Prostate gland (tissue), 2 donors: ENCODE results near the gene TRIM67.

Experiments
- CTCF ChIP-seq, 4 experiments: fragments of 200-600 bp in 2 of 4; fragments of 450-650 bp in 2 of 4; sonication (generic) in 2 of 4; IDR thresholded peaks; 1 replicate in 3 of 4; 2 replicates in 1 of 4; pipeline ENCODE4 v1.5.1; 2016 to 2019; ENCODE audit warnings: antibody characterized with exemption in 4 of 4, mild to moderate bottlenecking in 2 of 4, moderate library complexity in 2 of 4
- POLR2A ChIP-seq: fragments of 450-650 bp; IDR thresholded peaks from one replicate; pipeline ENCODE4 v1.6.1; 2016; ENCODE audit warnings: antibody characterized with exemption, mild to moderate bottlenecking
- POLR2AphosphoS5 ChIP-seq: sonication (generic); formaldehyde crosslinking; IDR thresholded peaks from one replicate; pipeline ENCODE4 v1.6.1; 2017; ENCODE audit warnings: antibody characterized with exemption

- TF ChIP-seq CTCF (IDR thresholded peaks at IDR 0.05) = no peak
- no peak for TF ChIP-seq POLR2A
- TF ChIP-seq POLR2AphosphoS5 = no peak
Measured at GRCh38 chr1:231201375-231201978, 39.6 kb downstream of the TRIM67 start.
